K562 (cell line): ENCODE data around the gene NBPF4. TPM values are rescaled to one million over a fixed set of nuclear protein-coding genes. Genes with fewer than 3 reads are reported as not detected.

Source experiments
- ATAC-seq: fragments of 200-7000 bp; cut with Tn5 transposase; 3 replicates; pipeline ENCODE4 v1.9.1; 2020; ENCODE audit warnings: moderate library complexity
- BruUV-seq: library from RNA; stranded (reverse); fragments of 400-500 nt; replicated peaks from 2 replicates; lab custom pipeline; 2021; lab: Mats Ljungman, UMichigan
- CTCF ChIA-PET: fragments of 300-600 bp; formaldehyde crosslinking; extraction: SDS; loops from one replicate; lab custom pipeline; 2021; ENCODE audit warnings: low intra/inter-chr PET ratio; lab: Yijun Ruan, JAX
- POLR2A ChIA-PET: fragments of 300-600, 350-650 bp; sonication (Branson Sonifier 250); formaldehyde crosslinking; extraction: SDS; loops from one replicate; lab custom pipeline; 2021; ENCODE audit warnings: antibody characterized with exemption, inconsistent platforms; lab: Yijun Ruan, JAX
- DNase-seq, 4 experiments: peaks; one replicate each; pipeline versions ENCODE4 v3.0.0 to v3.0.0-alpha.2; 2011 to 2018; ENCODE audit warnings: low spot score in 3 of 4, mixed read lengths in 3 of 4; ENCODE audit errors: extremely low read depth in 1 of 4
- FAIRE-seq: peaks from 2 replicates; lab custom pipeline; 2011; peaks lifted over from hg19 to GRCh38; lab: Jason Lieb, UNC
- H2AFZ ChIP-seq: 2 replicates; pipeline ENCODE4 v1.6.0; 2011; ENCODE audit warnings: low read depth, low read length, control low read depth, inconsistent platforms
- H3K27ac ChIP-seq: fragments of 200-600 bp; 3 replicates; pipeline ENCODE4 v1.8.0; 2011; ENCODE audit warnings: low read depth, mild to moderate bottlenecking, control low read depth, inconsistent platforms, low read length, moderate library complexity, mixed read lengths; ENCODE audit errors: extremely low read depth
- H3K27me3 ChIP-seq, 2 experiments: fragments of 300-600 bp in 1 of 2; 2 replicates in 1 of 2; 3 replicates in 1 of 2; pipeline versions ENCODE4 v1.6.0 to v1.8.0; 2011; ENCODE audit warnings: inconsistent platforms in 2 of 2, low read length in 2 of 2, mild to moderate bottlenecking in 1 of 2, mixed read lengths in 1 of 2, moderate library complexity in 1 of 2; ENCODE audit not compliant: control insufficient read depth in 2 of 2, insufficient read depth in 2 of 2
- H3K36me3 ChIP-seq: fragments of 300-600 bp; 3 replicates; pipeline ENCODE4 v1.8.0; 2011; ENCODE audit warnings: mild to moderate bottlenecking, low read length, inconsistent platforms; ENCODE audit not compliant: control insufficient read depth, insufficient read depth
- H3K4me1 ChIP-seq, 2 experiments: fragments of 200-600 bp in 1 of 2; replicated peaks in 1 of 2; 2 replicates in 1 of 2; 3 replicates in 1 of 2; pipeline versions ENCODE4 v1.5.1 to v1.8.0; 2011; ENCODE audit warnings: inconsistent platforms in 2 of 2, low read length in 2 of 2, mild to moderate bottlenecking in 1 of 2, mixed read lengths in 1 of 2, moderate library complexity in 1 of 2; ENCODE audit not compliant: control insufficient read depth in 2 of 2, insufficient read depth in 2 of 2
- H3K4me2 ChIP-seq: 2 replicates; pipeline ENCODE4 v1.6.1; 2011; ENCODE audit warnings: low read length, control low read depth, inconsistent platforms, mixed read lengths; ENCODE audit not compliant: insufficient read depth
- H3K4me3 ChIP-seq: fragments of 200-600 bp; sonication (generic), shearing (Covaris generic); 2 replicates; pipeline ENCODE4 v1.5.1; 2016; ENCODE audit warnings: control low read depth, inconsistent platforms
- H3K79me2 ChIP-seq: fragments of 200-600 bp; 3 replicates; pipeline ENCODE4 v1.8.0; 2011; ENCODE audit warnings: low read length, inconsistent platforms; ENCODE audit not compliant: control insufficient read depth, insufficient read depth
- H3K9ac ChIP-seq, 2 experiments: 2 replicates each; pipeline versions ENCODE4 v1.6.0 to v1.6.1; 2011; ENCODE audit warnings: low read depth in 2 of 2, low read length in 2 of 2, control low read depth in 1 of 2, inconsistent platforms in 1 of 2, mild to moderate bottlenecking in 1 of 2, mixed read lengths in 1 of 2; ENCODE audit not compliant: insufficient read depth in 1 of 2
- H3K9me1 ChIP-seq: one replicate; pipeline ENCODE4 v1.6.0; 2011; ENCODE audit warnings: inconsistent platforms, mild to moderate bottlenecking, low read length, moderate library complexity; ENCODE audit not compliant: control insufficient read depth, insufficient read depth
- H3K9me3 ChIP-seq: replicated peaks from 2 replicates; pipeline ENCODE4 v1.5.1; 2011; ENCODE audit warnings: low read depth, low read length, inconsistent platforms; ENCODE audit not compliant: control insufficient read depth, insufficient read depth
- H4K20me1 ChIP-seq: replicated peaks from 2 replicates; pipeline ENCODE4 v1.6.1; 2011; ENCODE audit warnings: low read length, inconsistent platforms, mixed read lengths; ENCODE audit not compliant: control insufficient read depth, insufficient read depth
- CEBPB ChIP-seq: fragments of 450-650 bp; IDR thresholded peaks from 2 replicates; pipeline ENCODE4 v1.6.1; 2016; ENCODE audit warnings: missing genetic modification characterization, missing compliant biosample characterization
- CEBPG ChIP-seq, 3 experiments: fragments of 200-800 bp in 1 of 3; sonication (Bioruptor generic) in 1 of 3; sonication (generic) in 1 of 3; formaldehyde crosslinking in 1 of 3; IDR thresholded peaks in 2 of 3; conservative IDR thresholded peaks in 1 of 3; 2 replicates each; pipeline versions ENCODE4 v1.6.1 to v1.8.0; 2016 to 2022; ENCODE audit warnings: missing compliant biosample characterization in 2 of 3, missing genetic modification characterization in 2 of 3, mild to moderate bottlenecking in 1 of 3, missing genetic modification reagents in 1 of 3
- KDM2B ChIP-seq: fragments of 250-450 bp; sonication (Bioruptor Pico); IDR thresholded peaks from 2 replicates; pipeline ENCODE4 v1.8.0; 2021; ENCODE audit warnings: mild to moderate bottlenecking, moderate library complexity
- KLF1 ChIP-seq: fragments of 450-650 bp; IDR thresholded peaks from 2 replicates; pipeline ENCODE4 v1.6.1; 2016; ENCODE audit warnings: missing genetic modification characterization, missing compliant biosample characterization
- RBM15 ChIP-seq: fragments of 200-400 bp; formaldehyde crosslinking; IDR thresholded peaks from 2 replicates; pipeline ENCODE4 v1.6.1; 2018; ENCODE audit warnings: mild to moderate bottlenecking, low read length, moderate library complexity; ENCODE audit not compliant: insufficient read depth
- WGBS: fragments of 100-300 bp; shearing (Covaris generic); methylation state at CpG from one replicate; pipeline ENCODE4 v1.1.6; 2016; ENCODE audit warnings: low coverage, mixed read lengths; ENCODE audit not compliant: insufficient coverage; ENCODE audit errors: missing lambda C conversion rate; 5-methylcytosine and 5-hydroxymethylcytosine counted together
- in situ Hi-C: fragments of 300-500 bp; cut with MboI; formaldehyde crosslinking; loops from 4 replicates; pipeline ENCODE4 v1.15.0; 2018; ENCODE audit warnings: inconsistent platforms, mixed read lengths
- intact Hi-C: fragments of 100-400 bp; cut with micrococcal nuclease; formaldehyde crosslinking; loops from 2 replicates; pipeline ENCODE4 v1.14.2; 2022
- polyA plus RNA-seq, 8 experiments: library from polyadenylated mRNA; depleted of rRNA in 4 of 8; stranded (reverse) in 5 of 8; unstranded in 3 of 8; fragments of >200 nt; fragmentation: Nextera tagmentation in 2 of 8; fragmentation: Illumina TruSeq in 1 of 8; extraction: Ambion mirVana in 2 of 8; extraction: Trizol in 1 of 8; gene quantifications; 2 replicates each; pipeline versions ENCODE4 v1.2.1 to v1.2.3, GENCODE V29; 2011 to 2014; ENCODE audit warnings: inconsistent platforms in 1 of 8, missing spikeins in 1 of 8
- total RNA-seq, 7 experiments: library from RNA; depleted of rRNA in 6 of 7; stranded (reverse); fragments of >200 nt in 6 of 7; fragmentation: Illumina TruSeq in 2 of 7; extraction: Trizol in 2 of 7; gene quantifications; 2 replicates each; pipeline versions ENCODE4 v1.2.1 to v1.2.3, GENCODE V29; 2011 to 2021; ENCODE audit warnings: low replicate concordance in 1 of 7

NBPF4 gene
- total and polyA plus RNA-seq, 9 of the 15 experiments (the other 6 are each of a cell fraction or from before 2014, with no cell fraction given): 3.6 to 10.4 (median 5.9) TPM

GRCh38 chr1:108209456-108210108 is 34.3 kb downstream of the NBPF4 start:
- CTCF ChIA-PET: no interaction called here
- no TSS peak for BruUV-seq
- peak overlapping the region; percentile 49 for H3K4me2 ChIP-seq
- H3K9me3 ChIP-seq: no peaks in the 10 kb centered on the region
- no peaks in the 10 kb centered on the region; a peak in 1 of 5 replicates for H3K27me3 ChIP-seq
- H3K36me3 ChIP-seq: no peaks in the 10 kb centered on the region
- TF ChIP-seq KLF1 (tag) (no peak), RBM15 (no peak), CEBPG (CRISPR knock-in tag; IDR thresholded peaks at IDR 0.05) (no peak), CEBPG (tag; conservative IDR thresholded peaks at IDR 0.05 in 1 of 2, IDR thresholded peaks at IDR 0.05 in 1 of 2) (peak; percentile 30 to 77; a peak in 3 of 4 replicates), KDM2B (no peak), CEBPB (tag) (peak; percentile 83)
- DNase-seq: no peak
- intact Hi-C loops: no loop called here
- POLR2A ChIA-PET: interaction anchor here (0.6 to 2.7 kb wide), 2 partner anchors 9 to 525 kb away, joined by 3 to 18 read pairs; partner anchors contain the start of gene SLC25A24
- no peak overlapping the region for H3K4me3 ChIP-seq
- no peaks in the 10 kb centered on the region for H3K79me2 ChIP-seq
- 29% methylated on average over 11 of the region's 11 CpGs for WGBS
- H3K4me1 ChIP-seq: peaks cover 4 to 6% of the 10 kb centered on the region in 2 experiments; a peak in 3 of 5 replicates
- peak overlapping the region; percentile 78 for H2AFZ ChIP-seq
- peak; percentile 72 for ATAC-seq
- no peaks in the 10 kb centered on the region for H3K9me1 ChIP-seq
- FAIRE-seq: no peak
- in situ Hi-C loops: loop anchor here (10.0 to 25.0 kb wide), 2 partner anchors 115 to 253 kb away; partner anchors contain the start of gene NBPF6
- H3K27ac ChIP-seq: no peak overlapping the region
- no peaks in the 10 kb centered on the region for H4K20me1 ChIP-seq
- H3K9ac ChIP-seq: peak overlapping the region; percentile 15 to 21; a peak in 2 of 4 replicates
